Sigmoid colon (tissue), 7 donors: ENCODE data around the gene JADE3. TPM values are rescaled to one million over a fixed set of nuclear protein-coding genes. Genes with fewer than 3 reads are reported as not detected.

Source experiments
- DNase-seq: peaks from one replicate; pipeline ENCODE4 v3.0.0-alpha.2; 2019
- H3K27ac ChIP-seq, 4 donors: fragments of 200-600 bp; sonication (generic); one replicate each; pipeline ENCODE4 v1.5.1; 2016 to 2019; ENCODE audit warnings: mild to moderate bottlenecking in 1 of 4
- H3K27me3 ChIP-seq, 3 donors: fragments of 200-600 bp; sonication (generic); one replicate each; pipeline ENCODE4 v1.5.1; 2019; ENCODE audit warnings: mild to moderate bottlenecking in 1 of 3
- H3K36me3 ChIP-seq, 4 donors: fragments of 200-600 bp; sonication (generic); one replicate each; pipeline ENCODE4 v1.5.1; 2016 to 2019
- H3K4me1 ChIP-seq, 4 donors: fragments of 200-600 bp; sonication (generic); one replicate each; pipeline ENCODE4 v1.5.1; 2017 to 2019
- H3K4me3 ChIP-seq, 4 donors: fragments of 200-600 bp; sonication (generic); one replicate each; pipeline ENCODE4 v1.5.1; 2017 to 2019; ENCODE audit warnings: mild to moderate bottlenecking in 2 of 4, moderate library complexity in 1 of 4
- H3K9me3 ChIP-seq, 4 donors: fragments of 200-600 bp in 3 of 4; sonication (generic) in 3 of 4; one replicate each; pipeline versions ENCODE4 v1.5.1 to v1.6.1; 2013 to 2019
- EP300 ChIP-seq, 4 donors: sonication (generic); formaldehyde crosslinking; IDR thresholded peaks; one replicate each; pipeline ENCODE4 v1.6.1; 2017; ENCODE audit warnings: antibody characterized with exemption in 4 of 4
- POLR2A ChIP-seq, 2 donors: fragments of 450-650 bp; IDR thresholded peaks; one replicate each; pipeline ENCODE4 v1.6.1; 2016; ENCODE audit warnings: antibody characterized with exemption in 2 of 2, mild to moderate bottlenecking in 2 of 2, moderate library complexity in 2 of 2
- POLR2AphosphoS5 ChIP-seq, 4 donors: sonication (generic); formaldehyde crosslinking; IDR thresholded peaks; one replicate each; pipeline ENCODE4 v1.6.1; 2017; ENCODE audit warnings: antibody characterized with exemption in 4 of 4
- WGBS, 2 donors: extraction: QIAGEN DNeasy Blood & Tissue Kit; methylation state at CpG; one replicate each; pipeline ENCODE4 v1.1.7; 2013; 5-methylcytosine and 5-hydroxymethylcytosine counted together
- intact Hi-C: fragments of 100-400 bp; cut with DNase I; formaldehyde crosslinking; loops from one replicate; pipeline ENCODE4 v1.15.1; 2023
- polyA plus RNA-seq, 3 donors: library from polyadenylated mRNA; stranded (reverse); fragments of 200-250 nt; gene quantifications; one replicate each; pipeline ENCODE4 v1.2.3, GENCODE V29; 2013
- small RNA-seq, 3 donors: library from RNA; depleted of rRNA; stranded (forward); fragments of <200 nt; gene quantifications; one replicate each; pipeline ENCODE3, GENCODE V24; 2016
- total RNA-seq, 4 donors: library from RNA; depleted of rRNA; stranded (reverse); fragments of >200 nt; gene quantifications; one replicate each; pipeline ENCODE4 v1.1.0, GENCODE V29; 2016
- TF ChIP-seq, protein P1 (sequence below), 4 experiments: fragments of 450-650 bp in 3 of 4; fragments of 200-600 bp in 1 of 4; IDR thresholded peaks; one replicate each; pipeline ENCODE4 v1.5.1; 2016 to 2019; ENCODE audit warnings: antibody characterized with exemption in 4 of 4, mild to moderate bottlenecking in 3 of 4, moderate library complexity in 2 of 4
- donor health status: healthy with polysubstance abuse.
- donor health status: Bipolar disorder and iron deficiency.
- donor health status: healthy.

JADE3 gene
- total and polyA plus RNA-seq, 7 donors: 0.60 to 7.8 (median 5.3) TPM

DNA sequence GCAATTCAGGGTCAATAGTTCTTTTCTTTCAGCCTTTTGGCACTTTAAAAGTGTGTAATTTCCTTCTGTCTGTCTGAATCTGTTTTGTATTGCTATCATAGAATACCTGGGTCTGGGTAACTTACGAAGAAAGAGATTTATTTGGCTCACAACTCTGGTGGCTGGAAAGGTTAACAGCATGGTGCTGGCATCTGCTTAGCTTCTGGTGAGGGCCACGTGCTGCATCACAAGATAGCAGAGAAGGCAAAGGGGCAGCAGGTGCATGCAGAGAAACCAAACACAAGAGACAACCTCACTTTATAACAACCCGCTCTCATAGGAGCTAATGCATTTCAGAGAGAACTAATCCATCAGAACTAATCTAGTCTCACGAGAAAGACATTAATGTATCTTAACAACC, 184.8 kb downstream of the JADE3 start:
- WGBS, 2 donors: 86 to 90% methylated on average over 4 of the region's 4 CpGs
- Histone ChIP-seq H3K4me1 (no peaks in the 10 kb centered on the region), H3K36me3 (peaks cover 0 to 4% (median 0%) of the 10 kb centered on the region in 4 donors), H3K9me3 (no peaks in the 10 kb centered on the region), H3K4me3 (no peak overlapping the region), H3K27ac (no peak overlapping the region), H3K27me3 (peaks cover 0 to 2% (median 0%) of the 10 kb centered on the region in 3 donors)
- no peak for DNase-seq
- intact Hi-C loops: loop anchor here (10.0 kb wide), 1 partner anchor 192 kb away; no protein-coding TSS in a partner anchor
- TF ChIP-seq, protein P1, sequence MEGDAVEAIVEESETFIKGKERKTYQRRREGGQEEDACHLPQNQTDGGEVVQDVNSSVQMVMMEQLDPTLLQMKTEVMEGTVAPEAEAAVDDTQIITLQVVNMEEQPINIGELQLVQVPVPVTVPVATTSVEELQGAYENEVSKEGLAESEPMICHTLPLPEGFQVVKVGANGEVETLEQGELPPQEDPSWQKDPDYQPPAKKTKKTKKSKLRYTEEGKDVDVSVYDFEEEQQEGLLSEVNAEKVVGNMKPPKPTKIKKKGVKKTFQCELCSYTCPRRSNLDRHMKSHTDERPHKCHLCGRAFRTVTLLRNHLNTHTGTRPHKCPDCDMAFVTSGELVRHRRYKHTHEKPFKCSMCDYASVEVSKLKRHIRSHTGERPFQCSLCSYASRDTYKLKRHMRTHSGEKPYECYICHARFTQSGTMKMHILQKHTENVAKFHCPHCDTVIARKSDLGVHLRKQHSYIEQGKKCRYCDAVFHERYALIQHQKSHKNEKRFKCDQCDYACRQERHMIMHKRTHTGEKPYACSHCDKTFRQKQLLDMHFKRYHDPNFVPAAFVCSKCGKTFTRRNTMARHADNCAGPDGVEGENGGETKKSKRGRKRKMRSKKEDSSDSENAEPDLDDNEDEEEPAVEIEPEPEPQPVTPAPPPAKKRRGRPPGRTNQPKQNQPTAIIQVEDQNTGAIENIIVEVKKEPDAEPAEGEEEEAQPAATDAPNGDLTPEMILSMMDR (IDR thresholded peaks at IDR 0.05): no peak
- TF ChIP-seq POLR2AphosphoS5 (IDR thresholded peaks at IDR 0.05) (no peak), EP300 (IDR thresholded peaks at IDR 0.05) (no peak), POLR2A (IDR thresholded peaks at IDR 0.05) (no peak)

DNA sequence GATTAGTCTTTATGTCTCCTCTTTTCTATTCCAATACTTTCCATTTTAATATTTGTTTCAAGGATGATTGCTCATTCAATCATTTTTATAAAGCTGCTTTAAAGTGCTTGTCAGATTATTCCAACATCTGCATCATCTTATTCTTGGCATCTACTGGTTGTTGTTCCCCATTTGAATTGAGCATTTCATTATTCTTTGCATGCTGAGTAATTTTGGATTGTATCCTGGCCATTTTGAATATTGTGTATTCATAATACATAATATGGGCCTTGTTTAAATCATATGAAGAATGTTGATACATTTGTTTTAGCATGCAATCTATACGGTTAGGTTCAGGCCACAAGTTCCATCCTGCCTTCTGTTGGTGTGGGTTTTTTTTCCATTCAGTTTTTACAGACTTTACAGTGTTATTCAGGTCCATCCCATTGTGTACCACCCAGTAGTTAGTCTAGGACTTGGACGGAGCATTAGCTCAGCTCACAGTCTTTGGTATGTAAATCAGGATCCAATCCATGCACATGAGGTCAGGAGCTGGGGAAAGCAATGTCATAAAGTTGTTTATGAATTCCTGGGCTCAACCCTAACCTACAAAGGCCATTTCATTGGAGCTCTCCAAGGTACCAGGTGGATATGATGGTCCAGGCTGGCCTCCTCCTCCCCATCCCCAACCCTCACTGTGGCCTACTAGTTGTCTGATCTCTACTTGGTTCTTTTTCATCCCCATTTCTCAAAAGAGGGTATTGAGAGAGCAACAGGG, 186.3 kb downstream of the JADE3 start:
- Histone ChIP-seq H3K4me3 (no peak overlapping the region), H3K36me3 (peaks cover 0 to 4% (median 0%) of the 10 kb centered on the region in 4 donors), H3K27ac (no peak overlapping the region), H3K27me3 (peaks cover 0 to 5% (median 0%) of the 10 kb centered on the region in 3 donors), H3K4me1 (no peaks in the 10 kb centered on the region), H3K9me3 (no peaks in the 10 kb centered on the region)
- TF ChIP-seq POLR2A (IDR thresholded peaks at IDR 0.05) (no peak), POLR2AphosphoS5 (IDR thresholded peaks at IDR 0.05) (no peak), EP300 (IDR thresholded peaks at IDR 0.05) (no peak)
- TF ChIP-seq, protein P1 (IDR thresholded peaks at IDR 0.05): no peak
- intact Hi-C loops: loop anchor here (10.0 kb wide), 1 partner anchor 194 kb away; no protein-coding TSS in a partner anchor
- no peak for DNase-seq
- WGBS, 2 donors: 88 to 89% methylated on average over 2 of the region's 2 CpGs

DNA sequence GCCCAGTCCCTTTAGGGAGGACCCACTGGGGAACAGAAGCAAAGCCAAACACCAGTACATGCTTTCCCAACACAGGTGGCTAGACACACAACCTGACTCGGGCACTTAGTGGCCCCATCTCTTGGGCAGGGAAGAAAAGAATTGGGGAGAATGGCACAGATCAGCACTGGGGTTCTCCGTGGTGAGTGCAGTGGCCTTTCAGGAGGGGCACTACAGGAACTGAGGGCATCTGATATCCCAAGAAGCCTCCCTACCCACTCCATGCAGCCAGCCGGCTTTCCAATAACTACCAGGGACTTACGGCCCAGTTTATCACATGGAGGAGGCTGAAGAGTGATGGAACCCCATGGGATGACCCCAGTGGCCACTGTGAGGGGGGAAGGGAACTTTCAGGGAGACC, 189.0 kb downstream of the JADE3 start:
- TF ChIP-seq POLR2A (IDR thresholded peaks at IDR 0.05) (no peak), POLR2AphosphoS5 (IDR thresholded peaks at IDR 0.05) (no peak), EP300 (IDR thresholded peaks at IDR 0.05) (no peak)
- TF ChIP-seq, protein P1 (IDR thresholded peaks at IDR 0.05): no peak
- Histone ChIP-seq H3K9me3 (no peaks in the 10 kb centered on the region), H3K36me3 (peaks cover 0 to 4% (median 0%) of the 10 kb centered on the region in 4 donors), H3K4me1 (no peaks in the 10 kb centered on the region), H3K4me3 (no peak overlapping the region), H3K27me3 (peaks cover 0 to 5% (median 0%) of the 10 kb centered on the region in 3 donors), H3K27ac (no peak overlapping the region)
- no peak for DNase-seq
- intact Hi-C loops: no loop called here
- 90 to 92% methylated on average over 4 of the region's 4 CpGs for WGBS, 2 donors

Small RNA genes lying within 50 kb of the gene (small RNA-seq; reads per million reads assigned to genes)
- gene RNU6-1189P: 0 reads per million in 3 donors

Other genes starting within 250 kb of the JADE3 start
- 1 to 10 TPM; 1.8 to 8.8 (median 3.0) TPM for gene SLC9A7, start 153.3 kb upstream of the JADE3 start, total RNA-seq
- gene SLC9A7, start 153.3 kb upstream of the JADE3 start, polyA plus RNA-seq: 1 to 10 TPM in 1 of 3 donors, under 1 TPM in 2; under 0.01 to 4.0 (median 0.23) TPM
- gene RP2, start 75.4 kb upstream of the JADE3 start, total RNA-seq: 10 to 100 TPM in 2 of 4 donors, 1 to 10 TPM in 2; 8.0 to 11.9 (median 9.8) TPM
- gene RP2, start 75.4 kb upstream of the JADE3 start, polyA plus RNA-seq: 10 to 100 TPM in 2 of 3 donors, 1 to 10 TPM in 1; 8.7 to 20.1 (median 10.2) TPM
- 10 to 100 TPM in 2 of 4 donors, 1 to 10 TPM in 2; 5.3 to 12.2 (median 9.1) TPM for gene RGN, start 166.0 kb downstream of the JADE3 start, total RNA-seq
- gene RGN, start 166.0 kb downstream of the JADE3 start, polyA plus RNA-seq: under 1 TPM in 2 of 3 donors, not detected in 1; 0.42 to 0.60 TPM
- gene NDUFB11, start 232.3 kb downstream of the JADE3 start, total RNA-seq: 100 to 1,000 TPM in 1 of 4 donors, 10 to 100 TPM in 3; 64.3 to 103 (median 82.8) TPM
- 100 to 1,000 TPM in 1 of 3 donors, 10 to 100 TPM in 2; 82.3 to 124 (median 91.8) TPM for gene NDUFB11, start 232.3 kb downstream of the JADE3 start, polyA plus RNA-seq
- gene RBM10, start 232.8 kb downstream of the JADE3 start, total RNA-seq: 10 to 100 TPM; 17.1 to 28.0 (median 22.0) TPM
- gene RBM10, start 232.8 kb downstream of the JADE3 start, polyA plus RNA-seq: 10 to 100 TPM; 15.0 to 44.3 (median 23.8) TPM